Lower leg skin (tissue), 4 donors: ENCODE measurements around the gene BCL2L12. TPM values are rescaled to one million over a fixed set of nuclear protein-coding genes. Genes with fewer than 3 reads are reported as not detected.

Source experiments
- DNase-seq, 2 donors: peaks; one replicate each; pipeline ENCODE4 v3.0.0-alpha.2; 2019; ENCODE audit warnings: low spot score in 2 of 2
- H3K4me3 ChIP-seq: fragments of 200-600 bp; sonication (generic); 2 replicates; pipeline ENCODE4 v1.5.1; 2017; ENCODE audit warnings: mild to moderate bottlenecking, low read depth; ENCODE audit not compliant: poor library complexity, severe bottlenecking
- POLR2A ChIP-seq, 2 donors: fragments of 450-650 bp; IDR thresholded peaks; one replicate each; pipeline ENCODE4 v1.6.1; 2016 to 2017; ENCODE audit warnings: antibody characterized with exemption in 2 of 2, mild to moderate bottlenecking in 1 of 2, moderate library complexity in 1 of 2
- WGBS, 2 donors: methylation state at CpG; one replicate each; pipeline ENCODE4 v1.1.5; 2018; 5-methylcytosine and 5-hydroxymethylcytosine counted together
- intact Hi-C: fragments of 100-400 bp; cut with DNase I; formaldehyde crosslinking; loops from one replicate; pipeline ENCODE4 v1.15.0; 2023; ENCODE audit warnings: low total_unique reads
- total RNA-seq, 4 donors: library from RNA; depleted of rRNA; stranded (reverse); fragments of >200 nt; gene quantifications; one replicate each; pipeline ENCODE4 v1.1.0, GENCODE V29; 2016
- TF ChIP-seq, protein P1 (sequence below), 3 donors: fragments of 450-650 bp; IDR thresholded peaks; one replicate each; pipeline ENCODE4 v1.5.1; 2016; ENCODE audit warnings: antibody characterized with exemption in 3 of 3, mild to moderate bottlenecking in 3 of 3, moderate library complexity in 2 of 3

The BCL2L12 gene
- total RNA-seq, 4 donors from 2014 or later, result 6.1 to 9.2 (median 6.6) TPM

DNA sequence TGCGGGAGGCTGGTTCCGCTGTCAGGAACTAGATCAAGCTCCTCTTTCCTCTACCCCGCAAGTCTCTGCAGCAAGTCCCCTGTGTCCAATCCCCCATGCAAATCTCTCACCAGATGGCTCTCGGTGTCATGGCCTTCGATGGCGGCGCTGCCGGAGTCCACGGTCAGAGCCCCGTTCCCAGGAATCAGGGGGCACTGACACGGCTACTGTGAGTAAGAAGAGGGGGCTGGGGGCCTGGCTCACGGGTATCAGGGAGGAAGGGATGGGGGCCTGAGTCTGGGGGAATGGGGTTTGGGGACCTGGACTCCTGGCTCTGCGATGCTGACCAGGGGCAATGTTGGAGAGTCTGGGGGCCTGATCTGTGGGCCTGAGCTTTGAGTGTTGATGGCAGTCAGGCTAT, 19.7 kb upstream of the BCL2L12 start:
- intact Hi-C loops, result no loop called here
- TF ChIP-seq POLR2A (IDR thresholded peaks at IDR 0.05), result no peak
- TF ChIP-seq, protein P1, sequence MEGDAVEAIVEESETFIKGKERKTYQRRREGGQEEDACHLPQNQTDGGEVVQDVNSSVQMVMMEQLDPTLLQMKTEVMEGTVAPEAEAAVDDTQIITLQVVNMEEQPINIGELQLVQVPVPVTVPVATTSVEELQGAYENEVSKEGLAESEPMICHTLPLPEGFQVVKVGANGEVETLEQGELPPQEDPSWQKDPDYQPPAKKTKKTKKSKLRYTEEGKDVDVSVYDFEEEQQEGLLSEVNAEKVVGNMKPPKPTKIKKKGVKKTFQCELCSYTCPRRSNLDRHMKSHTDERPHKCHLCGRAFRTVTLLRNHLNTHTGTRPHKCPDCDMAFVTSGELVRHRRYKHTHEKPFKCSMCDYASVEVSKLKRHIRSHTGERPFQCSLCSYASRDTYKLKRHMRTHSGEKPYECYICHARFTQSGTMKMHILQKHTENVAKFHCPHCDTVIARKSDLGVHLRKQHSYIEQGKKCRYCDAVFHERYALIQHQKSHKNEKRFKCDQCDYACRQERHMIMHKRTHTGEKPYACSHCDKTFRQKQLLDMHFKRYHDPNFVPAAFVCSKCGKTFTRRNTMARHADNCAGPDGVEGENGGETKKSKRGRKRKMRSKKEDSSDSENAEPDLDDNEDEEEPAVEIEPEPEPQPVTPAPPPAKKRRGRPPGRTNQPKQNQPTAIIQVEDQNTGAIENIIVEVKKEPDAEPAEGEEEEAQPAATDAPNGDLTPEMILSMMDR (IDR thresholded peaks at IDR 0.05), result no peak
- DNase-seq, result no peak
- no peak overlapping the region for H3K4me3 ChIP-seq
- WGBS, 2 donors, result 87 to 92% methylated on average over 13 of the region's 13 CpGs

DNA sequence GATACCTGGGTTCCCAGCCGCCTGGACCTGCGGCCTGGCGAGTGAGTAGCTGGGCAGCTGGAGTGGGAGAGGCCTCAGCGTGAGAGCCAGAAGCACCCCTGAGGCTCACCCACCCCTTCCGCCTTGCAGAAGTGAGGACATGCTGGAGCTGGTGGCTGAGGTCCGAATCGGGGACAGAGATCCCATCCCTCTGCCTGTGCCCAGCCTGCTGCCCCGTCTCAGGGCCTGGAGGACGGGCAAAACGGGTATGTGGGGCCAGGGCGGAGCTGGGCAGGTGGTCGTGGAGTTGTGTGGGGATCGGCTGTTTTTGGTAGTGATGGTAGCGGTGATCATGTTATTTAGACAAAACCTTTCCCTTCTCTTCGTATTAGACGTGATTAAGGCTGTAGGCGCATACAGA, 19.1 kb upstream of the BCL2L12 start:
- intact Hi-C loops, result no loop called here
- H3K4me3 ChIP-seq, result no peak overlapping the region
- 87% methylated on average over 17 of the region's 17 CpGs for WGBS, 2 donors
- TF ChIP-seq POLR2A (IDR thresholded peaks at IDR 0.05), result no peak
- TF ChIP-seq, protein P1 (IDR thresholded peaks at IDR 0.05), result no peak
- no peak for DNase-seq

DNA sequence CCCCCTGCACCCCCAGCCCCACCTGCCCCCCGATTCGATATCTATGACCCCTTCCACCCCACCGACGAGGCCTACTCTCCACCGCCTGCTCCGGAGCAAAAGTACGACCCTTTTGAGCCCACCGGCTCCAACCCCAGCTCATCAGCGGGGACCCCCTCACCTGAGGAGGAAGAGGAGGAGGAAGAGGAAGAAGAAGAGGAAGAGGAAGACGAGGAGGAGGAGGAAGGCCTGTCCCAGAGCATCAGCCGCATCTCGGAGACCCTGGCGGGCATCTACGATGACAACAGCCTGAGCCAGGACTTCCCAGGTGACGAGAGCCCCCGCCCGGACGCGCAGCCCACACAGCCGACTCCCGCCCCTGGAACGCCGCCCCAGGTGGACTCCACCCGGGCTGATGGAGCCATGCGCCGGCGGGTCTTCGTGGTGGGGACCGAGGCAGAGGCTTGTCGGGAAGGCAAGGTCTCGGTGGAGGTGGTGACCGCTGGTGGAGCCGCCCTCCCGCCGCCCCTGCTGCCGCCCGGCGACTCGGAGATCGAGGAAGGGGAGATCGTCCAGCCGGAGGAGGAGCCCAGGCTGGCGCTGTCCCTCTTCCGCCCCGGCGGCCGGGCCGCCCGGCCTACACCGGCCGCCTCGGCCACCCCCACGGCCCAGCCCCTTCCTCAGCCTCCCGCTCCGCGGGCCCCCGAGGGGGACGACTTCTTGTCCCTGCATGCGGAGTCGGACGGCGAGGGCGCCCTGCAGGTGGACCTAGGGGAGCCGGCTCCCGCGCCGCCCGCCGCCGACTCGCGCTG, 14.5 kb upstream of the BCL2L12 start:
- intact Hi-C loops, result no loop called here
- WGBS, 2 donors, result 95 to 96% methylated on average over 60 to 69 of the region's 72 CpGs
- no peak for DNase-seq
- TF ChIP-seq, protein P1 (IDR thresholded peaks at IDR 0.05), result no peak
- TF ChIP-seq POLR2A (IDR thresholded peaks at IDR 0.05), result no peak
- H3K4me3 ChIP-seq, result no peak overlapping the region

DNA sequence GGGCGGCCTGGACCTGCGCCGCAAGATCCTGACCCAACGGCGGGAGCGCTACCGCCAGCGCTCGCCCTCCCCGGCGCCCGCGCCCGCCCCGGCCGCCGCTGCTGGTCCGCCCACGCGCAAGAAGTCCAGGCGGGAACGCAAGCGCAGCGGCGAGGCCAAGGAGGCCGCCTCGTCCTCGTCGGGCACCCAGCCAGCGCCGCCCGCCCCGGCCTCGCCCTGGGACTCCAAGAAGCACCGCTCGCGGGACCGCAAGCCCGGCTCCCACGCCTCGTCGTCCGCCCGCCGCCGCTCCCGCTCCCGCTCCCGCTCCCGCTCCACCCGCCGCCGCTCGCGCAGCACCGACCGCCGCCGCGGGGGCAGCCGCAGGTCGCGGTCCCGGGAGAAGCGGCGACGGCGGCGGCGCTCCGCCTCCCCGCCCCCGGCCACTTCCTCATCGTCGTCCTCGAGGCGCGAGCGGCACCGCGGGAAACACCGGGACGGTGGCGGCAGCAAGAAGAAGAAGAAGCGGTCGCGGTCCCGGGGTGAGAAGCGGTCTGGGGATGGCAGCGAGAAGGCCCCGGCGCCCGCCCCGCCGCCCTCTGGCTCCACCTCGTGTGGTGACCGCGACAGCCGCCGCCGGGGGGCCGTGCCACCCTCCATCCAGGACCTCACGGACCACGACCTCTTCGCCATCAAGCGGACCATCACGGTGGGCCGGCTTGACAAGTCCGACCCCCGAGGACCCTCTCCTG, 13.7 kb upstream of the BCL2L12 start:
- H3K4me3 ChIP-seq, result no peak overlapping the region
- intact Hi-C loops, result no loop called here
- 97% methylated on average over 108 to 110 of the region's 110 CpGs for WGBS, 2 donors
- TF ChIP-seq, protein P1 (IDR thresholded peaks at IDR 0.05), result no peak
- TF ChIP-seq POLR2A (IDR thresholded peaks at IDR 0.05), result no peak
- no peak for DNase-seq

DNA sequence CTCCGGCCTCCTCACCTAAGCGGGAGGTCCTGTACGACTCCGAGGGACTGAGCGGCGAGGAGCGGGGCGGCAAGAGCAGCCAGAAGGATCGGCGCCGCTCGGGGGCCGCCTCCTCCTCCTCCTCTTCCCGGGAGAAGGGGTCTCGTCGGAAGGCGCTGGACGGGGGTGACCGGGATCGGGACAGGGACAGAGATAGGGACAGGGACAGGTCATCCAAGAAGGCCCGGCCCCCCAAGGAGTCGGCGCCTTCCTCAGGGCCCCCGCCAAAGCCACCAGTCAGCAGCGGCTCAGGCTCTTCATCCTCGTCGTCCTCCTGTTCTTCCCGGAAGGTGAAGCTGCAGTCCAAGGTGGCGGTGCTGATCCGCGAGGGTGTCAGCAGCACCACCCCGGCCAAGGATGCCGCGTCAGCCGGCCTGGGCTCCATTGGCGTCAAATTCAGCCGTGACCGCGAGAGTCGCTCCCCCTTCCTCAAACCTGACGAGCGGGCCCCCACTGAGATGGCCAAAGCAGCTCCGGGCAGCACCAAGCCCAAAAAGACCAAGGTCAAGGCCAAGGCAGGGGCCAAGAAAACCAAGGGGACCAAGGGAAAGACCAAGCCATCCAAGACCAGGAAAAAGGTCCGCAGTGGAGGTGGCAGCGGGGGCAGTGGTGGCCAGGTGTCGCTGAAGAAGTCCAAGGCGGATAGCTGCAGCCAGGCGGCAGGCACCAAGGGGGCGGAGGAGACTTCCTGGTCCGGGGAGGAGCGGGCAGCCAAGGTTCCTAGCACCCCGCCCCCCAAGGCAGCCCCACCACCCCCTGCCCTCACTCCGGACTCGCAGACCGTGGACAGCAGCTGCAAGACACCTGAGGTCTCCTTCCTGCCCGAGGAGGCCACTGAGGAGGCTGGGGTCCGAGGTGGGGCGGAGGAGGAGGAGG, 12.9 kb upstream of the BCL2L12 start:
- intact Hi-C loops, result no loop called here
- 94% methylated on average over 54 to 58 of the region's 58 CpGs for WGBS, 2 donors
- TF ChIP-seq POLR2A (IDR thresholded peaks at IDR 0.05), result no peak
- TF ChIP-seq, protein P1 (IDR thresholded peaks at IDR 0.05), result no peak
- H3K4me3 ChIP-seq, result no peak overlapping the region
- no peak for DNase-seq
